Upper lobe of left lung (tissue), 4 donors: ENCODE measurements around the gene GAB2.

Experiments
- EP300 ChIP-seq, 4 donors: sonication (generic); formaldehyde crosslinking; IDR thresholded peaks; one replicate each; pipeline ENCODE4 v1.5.1; 2017; ENCODE audit warnings: antibody characterized with exemption in 4 of 4, control low read depth in 2 of 4
- POLR2A ChIP-seq, 4 donors: fragments of 450-650 bp; IDR thresholded peaks; one replicate each; pipeline ENCODE4 v1.5.1; 2016 to 2017; ENCODE audit warnings: antibody characterized with exemption in 4 of 4, mild to moderate bottlenecking in 2 of 4
- POLR2AphosphoS5 ChIP-seq, 2 donors: sonication (generic); formaldehyde crosslinking; IDR thresholded peaks; one replicate each; pipeline ENCODE4 v1.5.1; 2017; ENCODE audit warnings: antibody characterized with exemption in 2 of 2
- TF ChIP-seq, protein P1 (sequence below), 6 experiments: fragments of 450-650 bp in 4 of 6; fragments of 200-600 bp in 2 of 6; sonication (generic) in 2 of 6; IDR thresholded peaks; one replicate each; pipeline ENCODE4 v1.5.1; 2016 to 2019; ENCODE audit warnings: antibody characterized with exemption in 6 of 6

DNA sequence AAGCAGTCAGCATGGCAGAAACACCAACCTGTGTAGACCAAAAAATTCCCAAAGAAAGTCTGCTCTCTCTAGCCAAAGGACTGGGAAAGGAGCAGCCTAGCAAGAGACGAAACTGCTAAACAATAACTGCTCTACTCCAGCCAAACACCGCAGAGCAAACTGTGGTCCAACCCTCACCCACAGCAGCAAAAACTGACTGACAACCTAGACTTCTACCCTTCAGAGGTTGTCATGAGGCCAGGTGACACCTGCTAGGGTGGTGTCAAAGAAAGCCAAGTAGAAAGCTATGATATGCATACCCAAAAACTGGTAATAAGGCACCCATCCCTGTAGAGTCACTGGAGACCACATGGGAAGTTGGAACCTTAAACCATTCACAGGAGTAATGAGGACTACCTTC, 11.8 kb downstream of the GAB2 start:
- TF ChIP-seq, protein P1, sequence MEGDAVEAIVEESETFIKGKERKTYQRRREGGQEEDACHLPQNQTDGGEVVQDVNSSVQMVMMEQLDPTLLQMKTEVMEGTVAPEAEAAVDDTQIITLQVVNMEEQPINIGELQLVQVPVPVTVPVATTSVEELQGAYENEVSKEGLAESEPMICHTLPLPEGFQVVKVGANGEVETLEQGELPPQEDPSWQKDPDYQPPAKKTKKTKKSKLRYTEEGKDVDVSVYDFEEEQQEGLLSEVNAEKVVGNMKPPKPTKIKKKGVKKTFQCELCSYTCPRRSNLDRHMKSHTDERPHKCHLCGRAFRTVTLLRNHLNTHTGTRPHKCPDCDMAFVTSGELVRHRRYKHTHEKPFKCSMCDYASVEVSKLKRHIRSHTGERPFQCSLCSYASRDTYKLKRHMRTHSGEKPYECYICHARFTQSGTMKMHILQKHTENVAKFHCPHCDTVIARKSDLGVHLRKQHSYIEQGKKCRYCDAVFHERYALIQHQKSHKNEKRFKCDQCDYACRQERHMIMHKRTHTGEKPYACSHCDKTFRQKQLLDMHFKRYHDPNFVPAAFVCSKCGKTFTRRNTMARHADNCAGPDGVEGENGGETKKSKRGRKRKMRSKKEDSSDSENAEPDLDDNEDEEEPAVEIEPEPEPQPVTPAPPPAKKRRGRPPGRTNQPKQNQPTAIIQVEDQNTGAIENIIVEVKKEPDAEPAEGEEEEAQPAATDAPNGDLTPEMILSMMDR (IDR thresholded peaks at IDR 0.05) = no peak
- TF ChIP-seq POLR2AphosphoS5 (IDR thresholded peaks at IDR 0.05) = no peak
- TF ChIP-seq POLR2A (IDR thresholded peaks at IDR 0.05) = no peak
- no peak for TF ChIP-seq EP300 (IDR thresholded peaks at IDR 0.05)
